OCI-LY7 (cell line): Measurements from ENCODE around the gene TMEM72. TPM values are rescaled to one million over a fixed set of nuclear protein-coding genes. Genes with fewer than 3 reads are reported as not detected.

Experiments used
- BruUV-seq: library from RNA; stranded (reverse); fragments of 400-500 nt; replicated peaks from 2 replicates; lab custom pipeline; 2021; lab: Mats Ljungman, UMichigan
- CTCF ChIA-PET: fragments of 300-600 bp; sonication (Branson Sonifier 250); formaldehyde crosslinking; loops from one replicate; lab custom pipeline; 2022; ENCODE audit warnings: antibody characterized with exemption; ENCODE audit not compliant: unreplicated experiment; lab: Charles Lee
- POLR2A ChIA-PET: fragments of 300-600 bp; sonication (Branson Sonifier 250); formaldehyde crosslinking; loops from one replicate; lab custom pipeline; 2022; ENCODE audit warnings: antibody characterized with exemption; lab: Charles Lee
- DNase-seq: peaks from one replicate; pipeline ENCODE4 v3.0.0-alpha.2; 2015; ENCODE audit warnings: low spot score
- H2AFZ ChIP-seq: fragments of 200-600 bp; sonication (generic), shearing (Covaris generic); 2 replicates; pipeline ENCODE4 v1.6.1; 2014; ENCODE audit warnings: mild to moderate bottlenecking, antibody characterized with exemption, low read length, moderate library complexity
- H3K27ac ChIP-seq: fragments of 200-600 bp; sonication (generic); 2 replicates; pipeline ENCODE4 v1.5.1; 2014; ENCODE audit warnings: mixed run types, low read depth, mild to moderate bottlenecking, moderate library complexity, low read length, inconsistent platforms; ENCODE audit not compliant: poor library complexity, severe bottlenecking
- H3K36me3 ChIP-seq: fragments of 200-600 bp; sonication (generic); 2 replicates; pipeline ENCODE4 v1.6.1; 2014; ENCODE audit warnings: mild to moderate bottlenecking, antibody characterized with exemption, low read length, moderate library complexity, mixed read lengths; ENCODE audit not compliant: insufficient read depth
- H3K4me1 ChIP-seq: fragments of 200-600 bp; sonication (generic); 2 replicates; pipeline ENCODE4 v1.5.1; 2014; ENCODE audit warnings: mild to moderate bottlenecking, low read length; ENCODE audit not compliant: insufficient read depth, poor library complexity, severe bottlenecking
- H3K4me2 ChIP-seq: fragments of 200-600 bp; sonication (generic); 2 replicates; pipeline ENCODE4 v1.6.1; 2014; ENCODE audit warnings: mild to moderate bottlenecking, low read length
- H3K4me3 ChIP-seq: fragments of 200-600 bp; sonication (generic); 2 replicates; pipeline ENCODE4 v1.5.1; 2014; ENCODE audit warnings: mild to moderate bottlenecking, low read depth, low read length; ENCODE audit not compliant: poor library complexity, severe bottlenecking
- H3K79me2 ChIP-seq: fragments of 200-600 bp; sonication (generic); 2 replicates; pipeline ENCODE4 v1.6.1; 2016; ENCODE audit warnings: low read depth, mild to moderate bottlenecking, low read length, moderate library complexity, mixed read lengths; ENCODE audit not compliant: insufficient read depth
- H3K9me2 ChIP-seq: fragments of 200-600 bp; sonication (generic); 2 replicates; pipeline ENCODE4 v1.6.1; 2016; ENCODE audit warnings: mild to moderate bottlenecking, low read length, mixed read lengths; ENCODE audit not compliant: insufficient read depth
- H3K9me3 ChIP-seq: fragments of 200-600 bp; sonication (generic); 2 replicates; pipeline ENCODE4 v1.6.1; 2014; ENCODE audit warnings: mild to moderate bottlenecking, mixed run types, low read length, mixed read lengths
- H4K20me1 ChIP-seq: fragments of 200-600 bp; sonication (generic); 2 replicates; pipeline ENCODE4 v1.6.1; 2014; ENCODE audit warnings: mild to moderate bottlenecking, antibody characterized with exemption, low read length, moderate library complexity, mixed read lengths; ENCODE audit not compliant: insufficient read depth
- EZH2phosphoT487 ChIP-seq: fragments of 200-600 bp; sonication (generic); IDR thresholded peaks from 2 replicates; pipeline ENCODE4 v1.6.1; 2018; ENCODE audit warnings: low read depth, borderline replicate concordance, mild to moderate bottlenecking, mixed run types, antibody characterized with exemption, low read length, moderate library complexity, mixed read lengths
- intact Hi-C: fragments of 100-400 bp; cut with micrococcal nuclease; formaldehyde crosslinking; loops from one replicate; pipeline ENCODE4 v1.10.0; 2022; ENCODE audit not compliant: unreplicated experiment
- total RNA-seq, 2 experiments: library from RNA; depleted of rRNA in 1 of 2; stranded (reverse); fragments of >200 nt in 1 of 2; shearing (Covaris generic) in 1 of 2; gene quantifications; 2 replicates each; pipeline ENCODE4 v1.2.3, GENCODE V29; 2014 to 2022
- TF ChIP-seq, protein P1 (sequence below): fragments of 200-600 bp; sonication (generic); conservative IDR thresholded peaks from 2 replicates; pipeline ENCODE4 v1.5.1; 2014; ENCODE audit warnings: mild to moderate bottlenecking, antibody characterized with exemption, low read length, moderate library complexity, mixed read lengths

TMEM72 gene
- total RNA-seq, 2 experiments from 2014 or later = not detected

DNA sequence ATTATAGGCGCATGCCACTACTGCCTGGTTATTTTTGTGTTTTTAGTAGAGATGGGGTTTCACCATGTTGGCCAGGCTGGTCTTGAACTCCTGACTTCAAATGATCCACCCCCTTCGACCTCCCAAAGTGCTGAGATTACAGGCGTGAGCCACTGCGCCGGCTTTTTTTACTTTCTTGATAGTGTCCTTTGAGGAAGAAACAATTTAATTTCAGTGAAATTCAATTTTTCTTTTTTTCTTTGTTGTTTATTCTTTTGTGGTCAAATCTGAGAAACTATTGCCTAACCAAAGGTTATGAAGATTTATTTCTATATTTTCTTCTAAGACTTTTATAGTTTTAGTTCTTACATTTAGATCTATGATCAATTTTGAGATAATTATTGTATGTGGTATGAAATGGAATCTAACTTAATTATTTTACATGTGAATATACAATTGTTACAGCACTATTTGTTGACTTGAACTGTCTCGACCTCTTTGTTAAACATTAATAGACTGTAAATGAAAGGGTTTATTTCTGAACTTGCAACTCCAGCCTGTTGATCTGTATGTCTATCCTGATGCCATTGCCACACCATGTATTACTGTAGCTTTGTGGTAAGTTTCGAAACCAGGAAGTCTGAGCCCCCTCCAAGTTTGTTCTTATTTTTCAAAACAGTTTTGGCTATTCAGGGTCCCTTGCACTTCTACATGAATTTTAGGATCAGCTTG is 28.7 kb downstream of the TMEM72 start:
- no peaks in the 10 kb centered on the region for H4K20me1 ChIP-seq
- H3K27ac ChIP-seq = no peak overlapping the region
- no peaks in the 10 kb centered on the region for H3K9me2 ChIP-seq
- no TSS peak for BruUV-seq
- ChIA-PET POLR2A (no interaction called here), CTCF (no interaction called here)
- H3K36me3 ChIP-seq = no peaks in the 10 kb centered on the region
- no peak overlapping the region for H3K4me2 ChIP-seq
- no peak for DNase-seq
- intact Hi-C loops = no loop called here
- H3K4me1 ChIP-seq = no peaks in the 10 kb centered on the region
- H3K9me3 ChIP-seq = peaks cover 7% of the 10 kb centered on the region; the same call in 1 of the 2 replicates
- no peaks in the 10 kb centered on the region for H3K79me2 ChIP-seq
- no peak for TF ChIP-seq EZH2phosphoT487
- TF ChIP-seq, protein P1, sequence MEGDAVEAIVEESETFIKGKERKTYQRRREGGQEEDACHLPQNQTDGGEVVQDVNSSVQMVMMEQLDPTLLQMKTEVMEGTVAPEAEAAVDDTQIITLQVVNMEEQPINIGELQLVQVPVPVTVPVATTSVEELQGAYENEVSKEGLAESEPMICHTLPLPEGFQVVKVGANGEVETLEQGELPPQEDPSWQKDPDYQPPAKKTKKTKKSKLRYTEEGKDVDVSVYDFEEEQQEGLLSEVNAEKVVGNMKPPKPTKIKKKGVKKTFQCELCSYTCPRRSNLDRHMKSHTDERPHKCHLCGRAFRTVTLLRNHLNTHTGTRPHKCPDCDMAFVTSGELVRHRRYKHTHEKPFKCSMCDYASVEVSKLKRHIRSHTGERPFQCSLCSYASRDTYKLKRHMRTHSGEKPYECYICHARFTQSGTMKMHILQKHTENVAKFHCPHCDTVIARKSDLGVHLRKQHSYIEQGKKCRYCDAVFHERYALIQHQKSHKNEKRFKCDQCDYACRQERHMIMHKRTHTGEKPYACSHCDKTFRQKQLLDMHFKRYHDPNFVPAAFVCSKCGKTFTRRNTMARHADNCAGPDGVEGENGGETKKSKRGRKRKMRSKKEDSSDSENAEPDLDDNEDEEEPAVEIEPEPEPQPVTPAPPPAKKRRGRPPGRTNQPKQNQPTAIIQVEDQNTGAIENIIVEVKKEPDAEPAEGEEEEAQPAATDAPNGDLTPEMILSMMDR = no peak
- no peak overlapping the region for H3K4me3 ChIP-seq
- no peak overlapping the region for H2AFZ ChIP-seq

DNA sequence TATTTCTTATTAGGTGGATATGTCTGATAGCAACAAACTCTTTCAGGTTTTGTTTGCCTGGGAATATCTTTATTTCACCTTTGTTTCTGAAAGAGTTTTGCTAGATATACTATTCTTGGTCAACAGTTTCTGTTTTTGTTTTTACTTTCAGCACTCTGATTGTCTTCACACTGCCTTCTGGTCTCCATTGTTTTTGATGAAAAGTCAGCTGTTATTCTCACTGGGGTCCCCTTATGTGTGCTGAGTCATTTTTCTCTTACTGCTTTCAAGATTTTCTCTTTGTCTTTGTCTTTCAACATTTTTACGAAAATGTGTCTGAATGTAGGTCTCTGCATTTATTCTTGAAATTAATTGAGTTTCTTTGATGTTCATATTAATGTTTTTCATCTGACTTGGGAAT is 33.2 kb downstream of the TMEM72 start:
- Histone ChIP-seq H3K9me2 (no peaks in the 10 kb centered on the region), H3K4me1 (peaks cover 16% of the 10 kb centered on the region), H3K79me2 (no peaks in the 10 kb centered on the region), H3K27ac (no peak overlapping the region), H3K4me3 (no peak overlapping the region), H3K4me2 (no peak overlapping the region), H4K20me1 (no peaks in the 10 kb centered on the region), H2AFZ (no peak overlapping the region), H3K36me3 (no peaks in the 10 kb centered on the region), H3K9me3 (peaks cover 7% of the 10 kb centered on the region; the same call in 1 of the 2 replicates)
- POLR2A ChIA-PET = no interaction called here
- CTCF ChIA-PET = no interaction called here
- no TSS peak for BruUV-seq
- DNase-seq = no peak
- intact Hi-C loops = no loop called here
- TF ChIP-seq EZH2phosphoT487 = no peak
- TF ChIP-seq, protein P1 = no peak

DNA sequence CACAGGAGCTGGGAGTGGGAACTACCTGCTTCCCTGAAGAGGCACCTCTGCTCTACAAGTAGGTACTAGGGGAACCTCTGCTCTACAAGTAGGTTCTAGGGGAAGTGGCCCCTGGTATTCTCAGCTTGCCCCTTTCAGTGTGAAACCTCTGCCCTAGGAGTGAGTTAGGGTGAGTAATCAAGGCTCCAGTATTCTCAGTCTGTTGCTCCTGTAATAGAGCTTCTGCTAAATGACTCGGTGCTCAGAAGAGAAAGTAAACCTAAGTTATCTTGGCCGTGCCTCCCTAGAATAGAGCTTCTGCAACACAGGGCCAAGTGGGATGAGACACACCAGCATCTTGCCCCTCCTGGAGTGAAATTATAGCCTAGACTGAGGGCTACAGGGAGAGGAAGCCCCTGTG is 35.1 kb downstream of the TMEM72 start:
- CTCF ChIA-PET = no interaction called here
- no peaks in the 10 kb centered on the region for H4K20me1 ChIP-seq
- no peak overlapping the region for H3K4me3 ChIP-seq
- H2AFZ ChIP-seq = no peak overlapping the region
- TF ChIP-seq, protein P1 = no peak
- TF ChIP-seq EZH2phosphoT487 = no peak
- H3K9me2 ChIP-seq = no peaks in the 10 kb centered on the region
- no TSS peak for BruUV-seq
- H3K4me2 ChIP-seq = no peak overlapping the region
- H3K27ac ChIP-seq = no peak overlapping the region
- no peak for DNase-seq
- H3K79me2 ChIP-seq = no peaks in the 10 kb centered on the region
- H3K4me1 ChIP-seq = peaks cover 16% of the 10 kb centered on the region
- H3K9me3 ChIP-seq = peaks cover 7% of the 10 kb centered on the region; the same call in 1 of the 2 replicates
- H3K36me3 ChIP-seq = no peaks in the 10 kb centered on the region
- intact Hi-C loops = no loop called here
- POLR2A ChIA-PET = interaction anchor here (0.6 to 0.7 kb wide), 2 partner anchors 41 to 56 kb away, joined by 3 to 4 read pairs; no protein-coding TSS in a partner anchor
